ENCODE results near the gene FTO.

Gene FTO

GRCh38 chr16:54136276-54136625 is 432.3 kb downstream of the FTO start:
- no peak for DNase-seq (ENCODE audit: extremely low read depth in 1 of 2, low read depth in 1 of 2)

GRCh38 chr16:54140057-54140787 is 436.3 kb downstream of the FTO start:
- DNase-seq (ENCODE audit: extremely low read depth in 1 of 2, low read depth in 1 of 2), result no peak

GRCh38 chr16:54140788-54141136 is 436.8 kb downstream of the FTO start:
- DNase-seq (ENCODE audit: extremely low read depth in 1 of 2, low read depth in 1 of 2), result no peak

- no peak for DNase-seq (ENCODE audit: extremely low read depth in 1 of 2, low read depth in 1 of 2)
Measured at GRCh38 chr16:54142787-54143186, 438.8 kb downstream of the FTO start.

- DNase-seq (ENCODE audit: extremely low read depth in 1 of 2, low read depth in 1 of 2), result no peak
Measured at GRCh38 chr16:54143410-54143809, 439.5 kb downstream of the FTO start.

- DNase-seq (ENCODE audit: extremely low read depth in 1 of 2, low read depth in 1 of 2), result no peak
Measured at GRCh38 chr16:54143934-54144571, 440.1 kb downstream of the FTO start.

- no peak for DNase-seq (ENCODE audit: extremely low read depth in 1 of 2, low read depth in 1 of 2)
Measured at GRCh38 chr16:54144572-54144947, 440.6 kb downstream of the FTO start.

GRCh38 chr16:54145881-54146280 is 441.9 kb downstream of the FTO start:
- DNase-seq (ENCODE audit: extremely low read depth in 1 of 2, low read depth in 1 of 2), result no peak

- DNase-seq (ENCODE audit: extremely low read depth in 1 of 2, low read depth in 1 of 2), result no peak
Measured at GRCh38 chr16:54148974-54149373, 445.0 kb downstream of the FTO start.

- DNase-seq (ENCODE audit: extremely low read depth in 1 of 2, low read depth in 1 of 2), result no peak
Measured at GRCh38 chr16:54150861-54151260, 446.9 kb downstream of the FTO start.

GRCh38 chr16:54152362-54153239 is 448.6 kb downstream of the FTO start:
- DNase-seq (ENCODE audit: extremely low read depth in 1 of 2, low read depth in 1 of 2), result no peak

GRCh38 chr16:54153240-54153934 is 449.4 kb downstream of the FTO start:
- DNase-seq (ENCODE audit: extremely low read depth in 1 of 2, low read depth in 1 of 2), result no peak

- DNase-seq (ENCODE audit: extremely low read depth in 1 of 2, low read depth in 1 of 2), result no peak
Measured at GRCh38 chr16:54156349-54156748, 452.4 kb downstream of the FTO start.

GRCh38 chr16:54158986-54159385 is 455.0 kb downstream of the FTO start:
- DNase-seq (ENCODE audit: extremely low read depth in 1 of 2, low read depth in 1 of 2), result no peak

GRCh38 chr16:54159490-54160080 is 455.6 kb downstream of the FTO start:
- DNase-seq (ENCODE audit: extremely low read depth in 1 of 2, low read depth in 1 of 2), result no peak

GRCh38 chr16:54160252-54160860 is 456.4 kb downstream of the FTO start:
- DNase-seq (ENCODE audit: extremely low read depth in 1 of 2, low read depth in 1 of 2), result no peak

GRCh38 chr16:54160939-54161897 is 457.3 kb downstream of the FTO start:
- DNase-seq (ENCODE audit: extremely low read depth in 1 of 2, low read depth in 1 of 2), result no peak

- no peak for DNase-seq (ENCODE audit: extremely low read depth in 1 of 2, low read depth in 1 of 2)
Measured at GRCh38 chr16:54163197-54163843, 459.4 kb downstream of the FTO start.

GRCh38 chr16:54164789-54165173 is 460.8 kb downstream of the FTO start:
- DNase-seq (ENCODE audit: extremely low read depth in 1 of 2, low read depth in 1 of 2), result no peak
